ENCODE data around the gene PTGES. TPM values are rescaled to one million over a fixed set of nuclear protein-coding genes. Genes with fewer than 3 reads are reported as not detected.
"Not testable (repeated sequence)": the region's sequence is repeated elsewhere in the genome, so short reads cannot be mapped to it uniquely, and the experiment has no call there.

Gene PTGES
- total RNA-seq, 2 experiments from 2014 or later = not detected

GRCh38 chr9:129774791-129775447, 22.1 kb upstream of the PTGES start:
- CTCF ChIA-PET = no interaction called here
- POLR2A ChIA-PET = no interaction called here

- POLR2A ChIA-PET = no interaction called here
- CTCF ChIA-PET = interaction anchor here (1.4 kb wide), 1 partner anchor 35 kb away, joined by 3 read pairs; no protein-coding TSS in a partner anchor
Observed at GRCh38 chr9:129773262-129774048, 20.6 kb upstream of the PTGES start.

GRCh38 chr9:129770741-129771140, 17.9 kb upstream of the PTGES start:
- POLR2A ChIA-PET = no interaction called here
- CTCF ChIA-PET = no interaction called here

GRCh38 chr9:129769669-129770068, 16.8 kb upstream of the PTGES start:
- POLR2A ChIA-PET = no interaction called here
- CTCF ChIA-PET = no interaction called here

- ChIA-PET CTCF (interaction anchor here (0.7 kb wide), 1 partner anchor 29 kb away, joined by 3 read pairs; no protein-coding TSS in a partner anchor), POLR2A (no interaction called here)
Observed at GRCh38 chr9:129768486-129768885, 15.6 kb upstream of the PTGES start.

GRCh38 chr9:129765764-129766317, 13.0 kb upstream of the PTGES start:
- POLR2A ChIA-PET = no interaction called here
- CTCF ChIA-PET = interaction anchor here (0.6 to 1.1 kb wide), 2 partner anchors 10 to 795 kb away, joined by 3 read pairs; no protein-coding TSS in a partner anchor

GRCh38 chr9:129762985-129763926, 10.4 kb upstream of the PTGES start:
- CTCF ChIA-PET = interaction anchor here (0.7 to 1.0 kb wide), 2 partner anchors 12 to 26 kb away, joined by 4 read pairs; no protein-coding TSS in a partner anchor
- POLR2A ChIA-PET = no interaction called here

- POLR2A ChIA-PET, CTCF ChIA-PET: not testable (repeated sequence)
Observed at GRCh38 chr9:129762370-129762984, 9.6 kb upstream of the PTGES start.

GRCh38 chr9:129761901-129762369, 9.1 kb upstream of the PTGES start:
- ChIA-PET POLR2A (no interaction called here), CTCF (interaction anchor here (0.5 kb wide), 1 partner anchor 37 kb away, joined by 3 read pairs; no protein-coding TSS in a partner anchor)

GRCh38 chr9:129761293-129761900, 8.6 kb upstream of the PTGES start:
- CTCF ChIA-PET = interaction anchor here (0.5 kb wide), 1 partner anchor 36 kb away, joined by 3 read pairs; no protein-coding TSS in a partner anchor
- POLR2A ChIA-PET = no interaction called here

- POLR2A ChIA-PET, CTCF ChIA-PET: not testable (repeated sequence)
Observed at GRCh38 chr9:129760784-129761183, 7.9 kb upstream of the PTGES start.

GRCh38 chr9:129759804-129760502, 7.1 kb upstream of the PTGES start:
- ChIA-PET POLR2A (no interaction called here), CTCF (interaction anchor here (1.5 kb wide), 1 partner anchor 21 kb away, joined by 3 read pairs; no protein-coding TSS in a partner anchor)

GRCh38 chr9:129759319-129759718, 6.5 kb upstream of the PTGES start:
- ChIA-PET CTCF (interaction anchor here (1.5 kb wide), 1 partner anchor 21 kb away, joined by 3 read pairs; no protein-coding TSS in a partner anchor), POLR2A (no interaction called here)

- ChIA-PET POLR2A (no interaction called here), CTCF (interaction anchor here (0.6 to 1.7 kb wide), 3 partner anchors 20 to 501 kb away, joined by 4 to 7 read pairs (median 5); no protein-coding TSS in a partner anchor)
Observed at GRCh38 chr9:129757045-129757444, 4.2 kb upstream of the PTGES start.

GRCh38 chr9:129756191-129756590, 3.3 kb upstream of the PTGES start:
- CTCF ChIA-PET = interaction anchor here (0.9 to 1.7 kb wide), 2 partner anchors 10 to 30 kb away, joined by 3 to 4 read pairs; no protein-coding TSS in a partner anchor
- POLR2A ChIA-PET = no interaction called here

GRCh38 chr9:129755151-129755550, 2.3 kb upstream of the PTGES start:
- ChIA-PET POLR2A (no interaction called here), CTCF (no interaction called here)
